HL-60 (cell line): ENCODE results near the gene NGLY1.

ENCODE experiments used
- DNase-seq, 2 experiments: peaks; one replicate each; pipeline ENCODE4 v3.0.0-alpha.2; 2010 to 2020; ENCODE audit warnings: low read depth in 1 of 2, low spot score in 1 of 2
- H3K27ac ChIP-seq: fragments of 250-450 bp; sonication (Bioruptor Pico); replicated peaks from 2 replicates; pipeline ENCODE4 v1.5.1; 2020; ENCODE audit warnings: mild to moderate bottlenecking, moderate library complexity
- H3K27me3 ChIP-seq: fragments of 250-450 bp; sonication (Bioruptor Pico); 2 replicates; pipeline ENCODE4 v1.5.1; 2021; ENCODE audit warnings: mild to moderate bottlenecking, moderate library complexity; ENCODE audit not compliant: insufficient read depth, poor library complexity, severe bottlenecking
- H3K4me3 ChIP-seq: replicated peaks from 2 replicates; pipeline ENCODE4 v1.5.1; 2011; ENCODE audit warnings: mild to moderate bottlenecking, control low read depth, low read length; ENCODE audit not compliant: insufficient read depth
- CTCF ChIP-seq: IDR thresholded peaks from one replicate; pipeline ENCODE4 v1.5.1; 2011; ENCODE audit warnings: low read length, control low read depth, inconsistent platforms; ENCODE audit not compliant: insufficient read depth
- GABPA ChIP-seq: IDR thresholded peaks from 2 replicates; pipeline ENCODE4 v1.6.1; 2012; ENCODE audit warnings: low read depth
- POLR2AphosphoS5 ChIP-seq: IDR thresholded peaks from 2 replicates; pipeline ENCODE4 v1.6.1; 2012; ENCODE audit warnings: low read depth
- REST ChIP-seq: IDR thresholded peaks from 2 replicates; pipeline ENCODE4 v1.6.1; 2012; ENCODE audit warnings: low read depth; ENCODE audit not compliant: insufficient replicate concordance
- SPI1 ChIP-seq: IDR thresholded peaks from 2 replicates; pipeline ENCODE4 v1.6.1; 2012; ENCODE audit warnings: low read depth, mild to moderate bottlenecking, borderline replicate concordance

The NGLY1 gene

GRCh38 chr3:25679166-25679565 is 104.1 kb downstream of the NGLY1 start:
- no peak overlapping the region for H3K27ac ChIP-seq
- no peak overlapping the region for H3K4me3 ChIP-seq
- TF ChIP-seq SPI1, result no peak
- no peak for TF ChIP-seq POLR2AphosphoS5
- TF ChIP-seq CTCF, result no peak
- no peak for TF ChIP-seq GABPA
- no peak for TF ChIP-seq REST
- no peak for DNase-seq
- H3K27me3 ChIP-seq, result no peaks in the 10 kb centered on the region

- DNase-seq, result no peak
- no peaks in the 10 kb centered on the region for H3K27me3 ChIP-seq
- H3K4me3 ChIP-seq, result no peak overlapping the region
- no peak overlapping the region for H3K27ac ChIP-seq
- TF ChIP-seq REST, result no peak
- TF ChIP-seq CTCF, result no peak
- TF ChIP-seq GABPA, result no peak
- no peak for TF ChIP-seq SPI1
- no peak for TF ChIP-seq POLR2AphosphoS5
These were observed 104.7 kb downstream of the NGLY1 start for GRCh38 chr3:25678581-25678980.

- no peak overlapping the region for H3K27ac ChIP-seq
- DNase-seq, result no peak
- no peaks in the 10 kb centered on the region for H3K27me3 ChIP-seq
- no peak for TF ChIP-seq POLR2AphosphoS5
- no peak for TF ChIP-seq GABPA
- no peak for TF ChIP-seq REST
- no peak for TF ChIP-seq CTCF
- no peak overlapping the region for H3K4me3 ChIP-seq
These were observed 106.1 kb downstream of the NGLY1 start for GRCh38 chr3:25677121-25677520.
